Stimulated activated CD4-positive, alpha-beta T cell treated with anti-CD3 and anti-CD28 coated beads, Interleukin-2, amount 100 ng/mL, for 24 hours (primary cell): ENCODE data around the gene TSPAN14.
"Not testable (repeated sequence)": the region's sequence is repeated elsewhere in the genome, so short reads cannot be mapped to it uniquely, and the experiment has no call there.

Experiments used
- DNase-seq, 2 donors: peaks; one replicate each; pipeline ENCODE4 v3.0.0-alpha.2; 2020

TSPAN14 gene

GRCh38 chr10:80453842-80454512, at the start of gene TSPAN14:
Gene TSPAN14, plus strand, starts transcription at chr10:80454310. Its CDS starts 34,924 bp downstream, at chr10:80489234.
- peak; percentile 74 to 81 for DNase-seq

GRCh38 chr10:80405035-80405434, 49.1 kb upstream of the TSPAN14 start:
- DNase-seq: no peak

- DNase-seq: no peak
Measured at GRCh38 chr10:80405626-80406025, 48.5 kb upstream of the TSPAN14 start.

- no peak for DNase-seq
Measured at GRCh38 chr10:80406204-80406603, 47.9 kb upstream of the TSPAN14 start.

GRCh38 chr10:80407812-80408241, 46.3 kb upstream of the TSPAN14 start:
- DNase-seq: peak; percentile 62 to 64

- DNase-seq: peak; percentile 86 to 88
Measured at GRCh38 chr10:80408242-80409101, 45.6 kb upstream of the TSPAN14 start, which contains the start of gene PRXL2A. Gene PRXL2A, plus strand, starts transcription at chr10:80408551. Its CDS starts 11,917 bp downstream, at chr10:80420468.

GRCh38 chr10:80409121-80409520, 45.0 kb upstream of the TSPAN14 start:
- no peak for DNase-seq

- DNase-seq: no peak
Measured at GRCh38 chr10:80410122-80410521, 44.0 kb upstream of the TSPAN14 start.

- DNase-seq: no peak
Measured at GRCh38 chr10:80410578-80411145, 43.4 kb upstream of the TSPAN14 start.

GRCh38 chr10:80411267-80411668, 42.8 kb upstream of the TSPAN14 start:
- DNase-seq: no peak

- no peak for DNase-seq
Measured at GRCh38 chr10:80411681-80412220, 42.4 kb upstream of the TSPAN14 start.

GRCh38 chr10:80412486-80412885, 41.6 kb upstream of the TSPAN14 start:
- DNase-seq: no peak

GRCh38 chr10:80413271-80413996, 40.7 kb upstream of the TSPAN14 start:
- DNase-seq: no peak

GRCh38 chr10:80414142-80414895, 39.8 kb upstream of the TSPAN14 start:
- DNase-seq: no peak

- no peak for DNase-seq
Measured at GRCh38 chr10:80415734-80416478, 38.2 kb upstream of the TSPAN14 start.

- DNase-seq: no peak
Measured at GRCh38 chr10:80416479-80417098, 37.5 kb upstream of the TSPAN14 start.

- DNase-seq: not testable (repeated sequence)
Measured at GRCh38 chr10:80417256-80417655, 36.9 kb upstream of the TSPAN14 start.

- DNase-seq: no peak
Measured at GRCh38 chr10:80421050-80421706, 32.9 kb upstream of the TSPAN14 start.

GRCh38 chr10:80421707-80422536, 32.2 kb upstream of the TSPAN14 start:
- DNase-seq: no peak
